Spleen (tissue), 7 donors: ENCODE measurements around the gene IGFL4.

ENCODE experiments used
- CTCF ChIP-seq, 11 experiments: fragments of 200-600 bp in 7 of 11; fragments of 450-650 bp in 4 of 11; sonication (generic) in 4 of 11; IDR thresholded peaks in 8 of 11; conservative IDR thresholded peaks in 3 of 11; 1 replicate in 7 of 11; 2 replicates in 4 of 11; pipeline versions ENCODE4 v1.4.0 to v1.8.0; 2016 to 2021; ENCODE audit warnings: antibody characterized with exemption in 11 of 11, inconsistent platforms in 4 of 11, mild to moderate bottlenecking in 1 of 11
- POLR2A ChIP-seq, 3 donors: fragments of 450-650 bp; IDR thresholded peaks; one replicate each; pipeline ENCODE4 v1.5.1; 2017; ENCODE audit warnings: antibody characterized with exemption in 3 of 3, mild to moderate bottlenecking in 1 of 3
- donor health status: DM: no; HTN: no; CAD: no; lungs with moderate emphysema.
- donor health status: DM: no; HTN: no; CAD: no.
- donor health status: DM: no; HTN: no; CAD: no.

- TF ChIP-seq CTCF (IDR thresholded peaks at IDR 0.05 in 8 of 11, conservative IDR thresholded peaks at IDR 0.05 in 3 of 11) (no peak), POLR2A (IDR thresholded peaks at IDR 0.05) (no peak)
Measured at GRCh38 chr19:46015687-46016425, 24.9 kb downstream of the IGFL4 start.
